ENCODE results near the gene IMMP2L. TPM values are rescaled to one million over a fixed set of nuclear protein-coding genes. Genes with fewer than 3 reads are reported as not detected.
"Not testable (repeated sequence)": the region's sequence is repeated elsewhere in the genome, so short reads cannot be mapped to it uniquely, and the experiment has no call there.

The IMMP2L gene
- total and polyA plus RNA-seq, 2 of the 4 experiments (the other 2 are of a cell fraction), result 5.8 to 9.3 TPM

DNA sequence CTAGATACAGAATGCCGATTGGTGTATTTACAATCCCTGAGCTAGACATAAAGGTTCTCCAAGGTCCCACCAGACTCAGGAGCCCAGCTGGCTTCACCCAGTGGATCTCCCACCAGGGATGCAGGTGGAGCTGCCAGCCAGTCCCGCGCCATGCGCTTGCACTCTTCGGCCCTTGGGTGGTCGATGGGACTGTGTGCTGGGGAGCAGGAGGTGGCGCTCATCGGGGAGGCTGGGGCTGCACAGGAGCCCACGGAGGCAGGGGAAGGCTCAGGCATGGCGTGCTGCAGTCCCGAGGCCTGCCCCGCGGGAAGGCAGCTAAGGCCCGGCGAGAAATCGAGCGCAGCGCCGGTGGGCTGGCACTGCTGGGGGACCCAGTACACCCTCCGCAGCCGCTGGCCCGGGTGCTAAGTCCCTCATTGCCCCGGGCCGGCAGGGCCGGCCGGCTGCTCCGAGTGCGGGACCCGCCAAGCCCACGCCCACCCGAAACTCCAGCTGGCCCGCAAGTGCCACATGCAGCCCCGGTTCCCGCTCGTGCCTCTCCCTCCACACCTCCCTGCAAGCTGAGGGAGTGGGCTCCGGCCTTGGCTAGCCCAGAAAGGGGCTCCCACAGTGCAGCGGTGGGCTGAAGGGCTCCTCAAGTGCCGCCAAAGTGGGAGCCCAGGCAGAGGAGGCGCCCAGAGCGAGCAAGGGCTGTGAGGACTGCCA, 19.6 kb upstream of the IMMP2L start:
- H2BK15ac ChIP-seq (ENCODE audit: low read depth, low read length); H3K14ac ChIP-seq (replicated peaks; ENCODE audit: low read depth, low read length); H3K56ac ChIP-seq (ENCODE audit: extremely low read depth, insufficient read depth, low read length); H3K27ac ChIP-seq (ENCODE audit: insufficient read depth, low read length); dilution Hi-C loops (cut with HindIII; ENCODE audit: low sequenced_read_pairs, unreplicated experiment); H4K8ac ChIP-seq (ENCODE audit: low read depth in 2 of 2, low read length in 2 of 2); H3K27me3 ChIP-seq (ENCODE audit: control insufficient read depth, insufficient read depth, low read length); H4K20me1 ChIP-seq (ENCODE audit: insufficient read depth, low read length); H3K9me1 ChIP-seq (ENCODE audit: insufficient read depth, low read length); H3K18ac ChIP-seq (ENCODE audit: low read depth, low read length); DNase-seq; POLR2A ChIA-PET (ENCODE audit: unreplicated experiment); BruUV-seq (replicated peaks); H3K36me3 ChIP-seq (ENCODE audit: control insufficient read depth, insufficient read depth, low read length); H3K4me3 ChIP-seq (ENCODE audit: insufficient read depth, low read depth, low read length); H3K4ac ChIP-seq (ENCODE audit: low read depth, low read length); H2BK20ac ChIP-seq (ENCODE audit: low read depth, low read length); ATAC-seq (ENCODE audit: low read depth); H2AFZ ChIP-seq (replicated peaks; ENCODE audit: low read length, poor library complexity); H3K9me3 ChIP-seq (ENCODE audit: control insufficient read depth, insufficient read depth, low read length); H3K4me1 ChIP-seq (ENCODE audit: control insufficient read depth, insufficient read depth, low read length); H3K9ac ChIP-seq (ENCODE audit: low read depth, low read length); H3K23ac ChIP-seq (ENCODE audit: low read depth, low read length); H2AK5ac ChIP-seq (ENCODE audit: low read depth, low read length); H4K5ac ChIP-seq (ENCODE audit: low read depth, low read length); H4K91ac ChIP-seq (ENCODE audit: insufficient read depth, low read depth, low read length); CTCF ChIA-PET; H2AK9ac ChIP-seq (replicated peaks; ENCODE audit: low read depth, low read length, poor library complexity); H3K4me2 ChIP-seq (ENCODE audit: low read depth, low read length); H2BK120ac ChIP-seq (ENCODE audit: low read depth, low read length); in situ Hi-C loops (cut with MboI; ENCODE audit: low sequenced_read_pairs); intact Hi-C loops (cut with micrococcal nuclease); H3K79me1 ChIP-seq (ENCODE audit: low read depth in 1 of 2, low read length in 2 of 2); H2BK5ac ChIP-seq (ENCODE audit: low read depth, low read length, poor library complexity, severe bottlenecking): not testable (repeated sequence)
- no CpG with 5 or more reads among the region's 40 CpGs for WGBS, 2 experiments (ENCODE audit: extremely low coverage in 2 of 2, insufficient read length in 1 of 2)

DNA sequence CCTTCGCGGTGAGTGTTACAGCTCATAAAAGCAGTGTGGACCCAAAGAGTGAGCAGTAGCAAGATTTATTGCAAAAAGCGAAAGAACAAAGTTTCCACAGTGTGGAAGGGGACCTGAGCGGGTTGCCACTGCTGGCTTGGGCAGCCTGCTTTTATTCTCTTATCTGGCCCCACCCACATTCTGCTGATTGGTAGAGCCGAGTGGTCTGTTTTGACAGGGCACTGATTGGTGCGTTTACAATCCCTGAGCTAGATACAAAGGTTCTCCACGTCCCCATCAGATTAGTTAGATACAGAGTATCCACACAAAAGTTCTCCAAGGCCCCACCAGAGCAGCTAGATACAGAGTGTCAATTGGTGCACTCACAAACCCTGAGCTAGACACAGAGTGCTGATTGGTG, 18.9 kb upstream of the IMMP2L start:
- H3K4me2 ChIP-seq (ENCODE audit: low read depth, low read length); in situ Hi-C loops (cut with MboI; ENCODE audit: low sequenced_read_pairs); H3K4ac ChIP-seq (ENCODE audit: low read depth, low read length); H3K4me3 ChIP-seq (ENCODE audit: insufficient read depth, low read depth, low read length); H3K9me1 ChIP-seq (ENCODE audit: insufficient read depth, low read length); H2AK5ac ChIP-seq (ENCODE audit: low read depth, low read length); H4K5ac ChIP-seq (ENCODE audit: low read depth, low read length); H2AK9ac ChIP-seq (replicated peaks; ENCODE audit: low read depth, low read length, poor library complexity); H3K4me1 ChIP-seq (ENCODE audit: control insufficient read depth, insufficient read depth, low read length); H4K20me1 ChIP-seq (ENCODE audit: insufficient read depth, low read length); dilution Hi-C loops (cut with HindIII; ENCODE audit: low sequenced_read_pairs, unreplicated experiment); H3K27me3 ChIP-seq (ENCODE audit: control insufficient read depth, insufficient read depth, low read length); H3K18ac ChIP-seq (ENCODE audit: low read depth, low read length); intact Hi-C loops (cut with micrococcal nuclease); H3K79me1 ChIP-seq (ENCODE audit: low read depth in 1 of 2, low read length in 2 of 2); H3K23ac ChIP-seq (ENCODE audit: low read depth, low read length); H4K8ac ChIP-seq (ENCODE audit: low read depth in 2 of 2, low read length in 2 of 2); H3K36me3 ChIP-seq (ENCODE audit: control insufficient read depth, insufficient read depth, low read length); H2BK20ac ChIP-seq (ENCODE audit: low read depth, low read length); H2AFZ ChIP-seq (replicated peaks; ENCODE audit: low read length, poor library complexity); BruUV-seq (replicated peaks); H3K14ac ChIP-seq (replicated peaks; ENCODE audit: low read depth, low read length); CTCF ChIA-PET; H2BK15ac ChIP-seq (ENCODE audit: low read depth, low read length); POLR2A ChIA-PET (ENCODE audit: unreplicated experiment); ATAC-seq (ENCODE audit: low read depth); H2BK120ac ChIP-seq (ENCODE audit: low read depth, low read length); H3K27ac ChIP-seq (ENCODE audit: insufficient read depth, low read length); H4K91ac ChIP-seq (ENCODE audit: insufficient read depth, low read depth, low read length); H2BK5ac ChIP-seq (ENCODE audit: low read depth, low read length, poor library complexity, severe bottlenecking); H3K9me3 ChIP-seq (ENCODE audit: control insufficient read depth, insufficient read depth, low read length); H3K9ac ChIP-seq (ENCODE audit: low read depth, low read length); DNase-seq; H3K56ac ChIP-seq (ENCODE audit: extremely low read depth, insufficient read depth, low read length): not testable (repeated sequence)
- no CpG with 5 or more reads among the region's 7 CpGs for WGBS, 2 experiments (ENCODE audit: extremely low coverage in 2 of 2, insufficient read length in 1 of 2)
